GM19239 (cell line): Measurements from ENCODE around the gene XPR1.
"Not testable (repeated sequence)": the region's sequence is repeated elsewhere in the genome, so short reads cannot be mapped to it uniquely, and the experiment has no call there.

Experiments
- DNase-seq: peaks from one replicate; pipeline ENCODE4 v3.0.0; 2011; ENCODE audit warnings: low spot score; ENCODE audit not compliant: insufficient read length
- FAIRE-seq: peaks from 2 replicates; lab custom pipeline; 2011; peaks lifted over from hg19 to GRCh38; lab: Jason Lieb, UNC

XPR1 gene

GRCh38 chr1:180815188-180815587, 183.4 kb downstream of the XPR1 start:
- DNase-seq (no peak), FAIRE-seq (no peak)

- FAIRE-seq (no peak), DNase-seq (no peak)
These were observed 184.3 kb downstream of the XPR1 start for GRCh38 chr1:180816132-180816531.

GRCh38 chr1:180821970-180822369, 190.1 kb downstream of the XPR1 start:
- FAIRE-seq (no peak), DNase-seq (no peak)

GRCh38 chr1:180831507-180831906, 199.7 kb downstream of the XPR1 start:
- not testable (repeated sequence) for FAIRE-seq, DNase-seq

- not testable (repeated sequence) for FAIRE-seq
These were observed 201.4 kb downstream of the XPR1 start for GRCh38 chr1:180833180-180833579.

GRCh38 chr1:180836449-180836848, 204.6 kb downstream of the XPR1 start:
- FAIRE-seq (no peak), DNase-seq (no peak)

More at GRCh38 chr1:180833180-180833579, 201.4 kb downstream of the XPR1 start:
- DNase-seq = not testable (repeated sequence)

GRCh38 chr1:180837020-180837419, 205.2 kb downstream of the XPR1 start:
- FAIRE-seq = no peak
- no peak for DNase-seq

- no peak for DNase-seq
- FAIRE-seq = no peak
These were observed 206.7 kb downstream of the XPR1 start for GRCh38 chr1:180838535-180838934.

- no peak for DNase-seq
- no peak for FAIRE-seq
These were observed 207.7 kb downstream of the XPR1 start for GRCh38 chr1:180839547-180839946.

GRCh38 chr1:180841415-180841814, 209.6 kb downstream of the XPR1 start:
- FAIRE-seq (no peak), DNase-seq (no peak)

GRCh38 chr1:180842052-180842451, 210.2 kb downstream of the XPR1 start:
- DNase-seq = no peak
- peak; percentile 55 for FAIRE-seq

- DNase-seq (no peak), FAIRE-seq (no peak)
These were observed 210.9 kb downstream of the XPR1 start for GRCh38 chr1:180842491-180843275.

- DNase-seq = no peak
- no peak for FAIRE-seq
These were observed 213.5 kb downstream of the XPR1 start for GRCh38 chr1:180845352-180845751.

GRCh38 chr1:180848191-180848590, 216.4 kb downstream of the XPR1 start:
- FAIRE-seq (no peak), DNase-seq (no peak)

- DNase-seq (no peak), FAIRE-seq (peak; percentile 74)
These were observed 217.4 kb downstream of the XPR1 start for GRCh38 chr1:180849031-180849775.

GRCh38 chr1:180851995-180852887, 220.4 kb downstream of the XPR1 start:
- no peak for DNase-seq
- FAIRE-seq = peak; percentile 84

- no peak for DNase-seq
- FAIRE-seq = no peak
These were observed 222.2 kb downstream of the XPR1 start for GRCh38 chr1:180854001-180854400.

- FAIRE-seq (no peak), DNase-seq (no peak)
These were observed 222.6 kb downstream of the XPR1 start for GRCh38 chr1:180854456-180854855.

- DNase-seq, FAIRE-seq: not testable (repeated sequence)
These were observed 226.3 kb downstream of the XPR1 start for GRCh38 chr1:180857947-180858725.

GRCh38 chr1:180859306-180859705, 227.5 kb downstream of the XPR1 start:
- FAIRE-seq (no peak), DNase-seq (no peak)
